Measurements from ENCODE around the gene ZNF317.
"Not testable (repeated sequence)": the region's sequence is repeated elsewhere in the genome, so short reads cannot be mapped to it uniquely, and the experiment has no call there.

Gene ZNF317

GRCh38 chr19:9171393-9171991 lies 31.3 kb downstream of the ZNF317 start:
- no peak for DNase-seq (ENCODE audit: low read depth in 2 of 2)

- no peak for DNase-seq (ENCODE audit: low read depth in 2 of 2)
Measured at GRCh38 chr19:9175326-9175725, 35.1 kb downstream of the ZNF317 start.

DNA sequence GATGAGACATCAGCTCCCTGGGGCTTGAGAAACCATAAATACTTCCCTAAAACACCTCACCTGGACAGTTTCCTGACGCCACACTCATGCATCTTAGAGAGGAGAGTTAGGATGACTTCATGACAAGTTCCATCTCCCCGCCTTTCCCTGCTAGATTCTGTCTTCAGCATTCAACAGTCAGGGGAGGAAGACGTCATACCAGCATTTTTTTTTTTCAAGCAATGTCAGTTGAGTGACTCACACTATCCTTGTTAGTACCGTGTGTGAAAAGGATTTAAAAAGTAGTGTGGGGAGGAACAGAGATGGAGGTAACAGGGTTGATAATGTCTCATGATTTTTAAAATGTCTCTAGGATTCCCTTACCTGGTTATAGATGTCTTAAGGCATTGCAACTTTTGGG lies 38.7 kb downstream of the ZNF317 start, which contains the start of gene OR7D2:
OR7D2 (plus strand) TSS at position 79 of the 400 bp plus-strand sequence. CDS start 6,803 bp downstream, outside the sequence.
- DNase-seq (ENCODE audit: low read depth in 2 of 2): no peak

DNA sequence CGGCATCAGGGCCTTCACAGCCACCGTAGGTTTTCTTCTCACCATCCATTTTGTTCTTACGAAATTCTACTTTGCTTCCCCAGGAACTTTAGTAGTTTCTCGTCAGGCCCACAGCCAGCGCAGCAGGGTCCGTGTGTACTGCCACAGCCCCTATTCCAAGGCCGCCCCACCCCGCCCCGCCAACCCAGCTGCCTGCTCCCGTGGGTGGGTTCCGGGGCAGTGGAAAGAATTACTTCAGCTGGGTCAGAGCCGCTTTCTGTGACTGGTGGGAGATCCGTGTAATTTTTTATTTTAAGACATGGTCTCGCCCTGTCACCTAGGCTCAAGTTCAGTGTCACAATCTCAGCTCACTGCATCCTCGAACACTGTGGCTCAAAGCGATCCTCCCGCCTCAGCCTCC lies 42.8 kb downstream of the ZNF317 start:
- DNase-seq (ENCODE audit: low read depth in 2 of 2): no peak

GRCh38 chr19:9187191-9187590 lies 47.0 kb downstream of the ZNF317 start:
- no peak for DNase-seq (ENCODE audit: low read depth in 2 of 2)

DNA sequence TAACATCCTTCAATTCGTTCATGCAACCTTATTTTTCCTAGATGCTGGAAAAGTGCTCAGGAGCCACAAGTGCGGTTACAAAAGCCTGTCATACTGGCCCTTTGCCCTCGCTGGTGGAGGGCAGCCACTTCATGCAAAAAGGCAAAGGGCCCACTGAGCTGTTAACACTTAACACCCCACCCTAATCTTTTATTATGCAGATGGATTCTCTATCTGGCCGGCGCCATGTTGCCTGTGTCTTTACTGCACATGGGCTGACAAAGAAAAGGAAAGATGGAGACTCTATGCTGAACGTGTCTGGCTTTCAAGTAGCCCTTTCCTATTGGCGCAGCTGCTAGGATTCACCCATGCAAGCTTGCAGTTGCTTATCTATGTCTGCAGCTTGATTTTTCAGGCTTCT lies 49.3 kb downstream of the ZNF317 start:
- DNase-seq (ENCODE audit: low read depth in 2 of 2): no peak

- DNase-seq (ENCODE audit: low read depth in 2 of 2): not testable (repeated sequence)
Measured at GRCh38 chr19:9198044-9198443, 57.8 kb downstream of the ZNF317 start.

- DNase-seq (ENCODE audit: low read depth in 2 of 2): peak; percentile 37 to 56
Measured at GRCh38 chr19:9205501-9206113, 65.4 kb downstream of the ZNF317 start.
